ENCODE measurements around the gene LRRC23.
"Not testable (repeated sequence)": the region's sequence is repeated elsewhere in the genome, so short reads cannot be mapped to it uniquely, and the experiment has no call there.

LRRC23 gene

GRCh38 chr12:6872073-6873048 lies 32.3 kb upstream of the LRRC23 start:
- H3K9me3 Mint-ChIP-seq = no peaks in the 10 kb centered on the region
- H3K4me3 Mint-ChIP-seq = peak overlapping the region; percentile 87 to 95 (median 95)
- H3K4me1 Mint-ChIP-seq = peaks cover 36% of the 10 kb centered on the region
- peak overlapping the region; percentile 25 to 74 (median 55) for H3K27ac Mint-ChIP-seq
- peaks cover 30% of the 10 kb centered on the region for H3K36me3 Mint-ChIP-seq (ENCODE audit: low read depth)
- H3K27me3 Mint-ChIP-seq (ENCODE audit: low read depth) = peaks cover 7% of the 10 kb centered on the region
- TF ChIP-seq, protein P1, sequence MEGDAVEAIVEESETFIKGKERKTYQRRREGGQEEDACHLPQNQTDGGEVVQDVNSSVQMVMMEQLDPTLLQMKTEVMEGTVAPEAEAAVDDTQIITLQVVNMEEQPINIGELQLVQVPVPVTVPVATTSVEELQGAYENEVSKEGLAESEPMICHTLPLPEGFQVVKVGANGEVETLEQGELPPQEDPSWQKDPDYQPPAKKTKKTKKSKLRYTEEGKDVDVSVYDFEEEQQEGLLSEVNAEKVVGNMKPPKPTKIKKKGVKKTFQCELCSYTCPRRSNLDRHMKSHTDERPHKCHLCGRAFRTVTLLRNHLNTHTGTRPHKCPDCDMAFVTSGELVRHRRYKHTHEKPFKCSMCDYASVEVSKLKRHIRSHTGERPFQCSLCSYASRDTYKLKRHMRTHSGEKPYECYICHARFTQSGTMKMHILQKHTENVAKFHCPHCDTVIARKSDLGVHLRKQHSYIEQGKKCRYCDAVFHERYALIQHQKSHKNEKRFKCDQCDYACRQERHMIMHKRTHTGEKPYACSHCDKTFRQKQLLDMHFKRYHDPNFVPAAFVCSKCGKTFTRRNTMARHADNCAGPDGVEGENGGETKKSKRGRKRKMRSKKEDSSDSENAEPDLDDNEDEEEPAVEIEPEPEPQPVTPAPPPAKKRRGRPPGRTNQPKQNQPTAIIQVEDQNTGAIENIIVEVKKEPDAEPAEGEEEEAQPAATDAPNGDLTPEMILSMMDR (IDR thresholded peaks at IDR 0.05; ENCODE audit: unreplicated experiment in 3 of 3) = peak; percentile 97 to 98 (median 97)

GRCh38 chr12:6873094-6874014 lies 31.3 kb upstream of the LRRC23 start, which contains the start of gene SPSB2:
Gene SPSB2 (minus strand): TSS chr12:6873303. CDS start chr12:6872901, 402 bp downstream.
- Mint-ChIP-seq H3K4me1 (peaks cover 34% of the 10 kb centered on the region), H3K9me3 (no peaks in the 10 kb centered on the region), H3K36me3 (ENCODE audit: low read depth) (peaks cover 32% of the 10 kb centered on the region), H3K27me3 (ENCODE audit: low read depth) (peaks cover 7% of the 10 kb centered on the region), H3K27ac (peak within 1 kb of the TSS; percentile 62 to 89 (median 69)), H3K4me3 (peak within 1 kb of the TSS; percentile 87 to 95 (median 95))
- TF ChIP-seq, protein P1 (IDR thresholded peaks at IDR 0.05; ENCODE audit: unreplicated experiment in 3 of 3) = no peak

- H3K4me3 Mint-ChIP-seq = peak overlapping the region; percentile 87 to 95 (median 95)
- H3K4me1 Mint-ChIP-seq = peaks cover 28% of the 10 kb centered on the region
- H3K9me3 Mint-ChIP-seq; H3K27me3 Mint-ChIP-seq (ENCODE audit: low read depth): not testable (repeated sequence)
- H3K36me3 Mint-ChIP-seq (ENCODE audit: low read depth) = peaks cover 26% of the 10 kb centered on the region
- H3K27ac Mint-ChIP-seq = peak overlapping the region; percentile 62 to 89 (median 69)
These were observed 30.6 kb upstream of the LRRC23 start for GRCh38 chr12:6874015-6874368.

- H3K36me3 Mint-ChIP-seq (ENCODE audit: low read depth) = peaks cover 13% of the 10 kb centered on the region
- H3K4me1 Mint-ChIP-seq; H3K27me3 Mint-ChIP-seq (ENCODE audit: low read depth); H3K27ac Mint-ChIP-seq; H3K4me3 Mint-ChIP-seq; H3K9me3 Mint-ChIP-seq: not testable (repeated sequence)
These were observed 24.8 kb upstream of the LRRC23 start for GRCh38 chr12:6879824-6880223.

- peaks cover 7% of the 10 kb centered on the region for H3K36me3 Mint-ChIP-seq (ENCODE audit: low read depth)
- no peaks in the 10 kb centered on the region for H3K27me3 Mint-ChIP-seq (ENCODE audit: low read depth)
- H3K27ac Mint-ChIP-seq = no peak overlapping the region
- no peaks in the 10 kb centered on the region for H3K9me3 Mint-ChIP-seq
- no peak overlapping the region for H3K4me3 Mint-ChIP-seq
- TF ChIP-seq, protein P1 (IDR thresholded peaks at IDR 0.05; ENCODE audit: unreplicated experiment in 3 of 3) = no peak
- H3K4me1 Mint-ChIP-seq = peaks cover 8% of the 10 kb centered on the region
These were observed 21.4 kb upstream of the LRRC23 start for GRCh38 chr12:6883252-6883651.

GRCh38 chr12:6883683-6884082 lies 20.9 kb upstream of the LRRC23 start:
- Mint-ChIP-seq H3K9me3 (no peaks in the 10 kb centered on the region), H3K27ac (no peak overlapping the region), H3K4me3 (no peak overlapping the region), H3K4me1 (peaks cover 8% of the 10 kb centered on the region), H3K27me3 (ENCODE audit: low read depth) (no peaks in the 10 kb centered on the region), H3K36me3 (ENCODE audit: low read depth) (peaks cover 7% of the 10 kb centered on the region)
- TF ChIP-seq, protein P1 (IDR thresholded peaks at IDR 0.05; ENCODE audit: unreplicated experiment in 3 of 3) = no peak

Data from nephron (organoid).